ENCODE data around the gene NRBF2.

DNA sequence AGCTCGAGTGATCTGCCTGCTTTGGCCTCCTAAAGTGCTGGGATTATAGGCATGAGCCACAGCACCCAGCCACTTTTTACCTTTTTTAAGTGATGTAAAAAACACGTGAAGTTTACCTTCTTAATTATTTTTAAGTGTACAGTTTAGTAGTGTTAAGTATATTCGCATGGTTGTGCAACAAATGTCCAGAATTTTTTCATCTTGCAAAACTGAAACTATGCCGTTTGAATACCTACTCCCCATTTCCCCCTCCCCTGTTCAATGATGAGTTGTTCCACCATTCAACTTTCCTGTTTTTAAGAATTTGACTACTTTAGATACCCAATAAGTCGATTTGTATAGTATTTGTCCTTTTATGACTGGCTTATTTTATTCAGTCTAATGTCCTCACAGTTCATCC lies 10.9 kb downstream of the NRBF2 start:
- TF ChIP-seq, protein P1, sequence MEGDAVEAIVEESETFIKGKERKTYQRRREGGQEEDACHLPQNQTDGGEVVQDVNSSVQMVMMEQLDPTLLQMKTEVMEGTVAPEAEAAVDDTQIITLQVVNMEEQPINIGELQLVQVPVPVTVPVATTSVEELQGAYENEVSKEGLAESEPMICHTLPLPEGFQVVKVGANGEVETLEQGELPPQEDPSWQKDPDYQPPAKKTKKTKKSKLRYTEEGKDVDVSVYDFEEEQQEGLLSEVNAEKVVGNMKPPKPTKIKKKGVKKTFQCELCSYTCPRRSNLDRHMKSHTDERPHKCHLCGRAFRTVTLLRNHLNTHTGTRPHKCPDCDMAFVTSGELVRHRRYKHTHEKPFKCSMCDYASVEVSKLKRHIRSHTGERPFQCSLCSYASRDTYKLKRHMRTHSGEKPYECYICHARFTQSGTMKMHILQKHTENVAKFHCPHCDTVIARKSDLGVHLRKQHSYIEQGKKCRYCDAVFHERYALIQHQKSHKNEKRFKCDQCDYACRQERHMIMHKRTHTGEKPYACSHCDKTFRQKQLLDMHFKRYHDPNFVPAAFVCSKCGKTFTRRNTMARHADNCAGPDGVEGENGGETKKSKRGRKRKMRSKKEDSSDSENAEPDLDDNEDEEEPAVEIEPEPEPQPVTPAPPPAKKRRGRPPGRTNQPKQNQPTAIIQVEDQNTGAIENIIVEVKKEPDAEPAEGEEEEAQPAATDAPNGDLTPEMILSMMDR (IDR thresholded peaks at IDR 0.05; ENCODE audit: borderline replicate concordance, extremely low read depth, low read length, poor library complexity, severe bottlenecking) = no peak
- TF ChIP-seq EZH2 (IDR thresholded peaks at IDR 0.05; ENCODE audit: borderline replicate concordance, low read depth, low read length, severe bottlenecking) = no peak
